NCI-H748 (cell line): ENCODE data around the gene RTN1.

Experiments
- DNase-seq: peaks from one replicate; lab custom pipeline; 2025; ENCODE audit not compliant: unreplicated experiment; lab: John Stamatoyannopoulos, UW

The RTN1 gene

GRCh38 chr14:59811815-59812214, 58.8 kb downstream of the RTN1 start:
- no peak for DNase-seq

GRCh38 chr14:59811073-59811472, 59.5 kb downstream of the RTN1 start:
- DNase-seq, result no peak

DNA sequence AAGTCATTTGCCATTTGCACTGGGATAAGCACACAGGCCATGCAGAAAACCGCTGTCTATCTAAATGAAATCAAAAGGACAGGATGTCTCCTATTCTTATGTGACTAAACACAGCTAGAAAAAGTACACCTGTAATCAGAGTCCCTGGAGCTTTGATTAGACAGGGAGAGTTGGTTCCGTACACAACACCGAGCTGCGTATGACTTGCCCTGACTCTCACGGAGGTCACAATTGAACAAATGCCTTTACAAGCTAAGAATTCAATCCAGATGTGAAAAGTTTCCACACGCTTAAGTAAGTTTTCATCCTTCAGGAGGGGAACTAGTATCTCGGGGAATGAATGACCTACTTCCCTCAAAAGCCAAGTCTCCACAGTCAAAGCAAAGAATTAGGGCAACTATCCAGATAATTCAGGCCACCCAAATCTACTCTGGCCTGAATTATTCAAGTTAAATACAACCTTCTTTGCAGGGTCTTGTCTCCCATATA, 67.5 kb downstream of the RTN1 start:
- DNase-seq, result no peak

DNA sequence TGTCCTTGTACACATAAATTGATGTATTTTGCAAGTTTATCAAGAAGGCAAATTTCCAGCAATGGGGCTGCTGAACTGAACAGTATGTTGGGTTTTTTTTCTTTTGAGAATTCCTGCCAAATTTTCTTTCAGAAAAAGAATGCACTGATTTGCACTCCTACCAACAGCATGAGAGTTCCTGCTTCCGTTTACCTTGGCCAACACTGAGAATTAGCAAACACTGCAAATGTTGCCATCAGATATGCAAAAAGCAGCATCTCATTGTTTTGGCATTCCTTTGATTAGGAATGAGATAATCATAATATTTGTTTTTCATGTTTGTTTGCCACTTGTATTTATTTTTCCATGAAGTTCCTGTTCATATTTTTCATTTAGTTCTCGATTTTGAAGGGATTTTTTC, 82.4 kb downstream of the RTN1 start:
- no peak for DNase-seq

DNA sequence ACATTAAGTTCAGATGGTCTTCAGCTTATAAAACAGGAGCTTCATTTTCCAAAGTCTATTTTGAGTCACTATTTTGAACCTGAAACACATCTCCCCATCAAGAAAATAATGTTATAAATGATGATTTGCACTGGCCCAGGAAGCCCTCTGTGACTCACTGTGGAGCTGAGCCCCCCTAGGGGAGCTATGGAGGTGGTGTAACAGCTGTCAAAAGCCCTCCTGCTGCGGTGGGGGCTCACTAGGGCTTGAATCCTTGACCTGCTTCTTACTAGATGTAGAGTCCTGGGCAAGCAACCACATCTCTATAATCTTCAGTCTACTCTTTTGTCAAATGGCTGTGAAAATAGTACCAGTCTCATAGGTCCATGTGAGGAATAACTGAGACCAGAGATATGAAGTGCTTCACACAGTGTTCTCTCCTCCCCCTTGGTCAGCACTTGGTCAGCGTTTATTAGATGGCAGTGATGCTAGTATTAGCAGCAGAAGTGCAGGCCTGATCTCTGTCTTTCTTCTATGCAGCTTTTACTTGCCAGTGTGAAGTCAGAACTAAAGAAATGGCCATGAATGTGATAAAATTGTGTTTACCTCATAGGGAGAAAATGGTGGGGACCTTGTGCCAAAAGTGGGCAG, 83.4 kb downstream of the RTN1 start:
- no peak for DNase-seq

DNA sequence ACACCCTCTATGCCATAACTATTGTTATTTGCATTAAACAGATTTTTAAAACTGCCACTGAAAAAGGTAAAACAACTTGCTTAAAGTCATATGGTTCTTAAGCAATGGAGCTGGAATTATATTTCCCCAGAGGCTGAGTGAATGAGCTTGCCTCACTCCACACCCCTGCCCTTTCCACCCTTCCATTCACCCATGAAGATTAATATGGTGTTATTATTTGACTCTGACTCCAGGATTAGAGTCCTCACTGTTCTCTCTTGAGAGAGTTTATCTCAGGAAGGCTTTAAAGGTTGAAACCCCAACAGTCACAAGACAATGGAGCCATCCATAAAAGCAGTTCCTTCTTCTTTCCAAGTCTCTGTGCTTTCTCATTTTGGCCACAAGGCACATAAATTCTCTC, 84.9 kb downstream of the RTN1 start:
- no peak for DNase-seq

GRCh38 chr14:59782760-59783159, 87.8 kb downstream of the RTN1 start:
- no peak for DNase-seq

- DNase-seq, result no peak
Measured at GRCh38 chr14:59777006-59777579, 93.5 kb downstream of the RTN1 start.

GRCh38 chr14:59776468-59776867, 94.1 kb downstream of the RTN1 start:
- no peak for DNase-seq

DNA sequence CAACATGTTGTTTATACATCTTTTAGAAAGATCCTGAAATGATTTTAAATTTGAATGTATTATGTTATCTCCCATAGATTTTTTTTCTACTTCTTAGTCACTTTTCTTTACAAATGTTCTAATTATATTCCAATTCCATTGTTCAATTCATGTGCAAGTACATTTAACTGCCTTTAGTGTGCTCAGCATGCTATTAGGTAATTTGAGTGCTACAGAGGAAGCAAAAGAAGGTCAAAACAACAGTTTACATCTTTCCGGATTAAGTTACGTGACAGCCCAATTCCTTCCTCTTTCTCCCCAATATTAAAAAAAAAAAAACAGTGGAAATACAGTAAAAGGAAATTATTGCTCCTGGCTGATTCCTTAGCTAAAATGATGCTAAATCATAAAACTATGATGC, 98.3 kb downstream of the RTN1 start:
- peak; percentile 72 for DNase-seq

- peak; percentile 94 for DNase-seq
Measured at GRCh38 chr14:59771577-59771976, 99.0 kb downstream of the RTN1 start.

DNA sequence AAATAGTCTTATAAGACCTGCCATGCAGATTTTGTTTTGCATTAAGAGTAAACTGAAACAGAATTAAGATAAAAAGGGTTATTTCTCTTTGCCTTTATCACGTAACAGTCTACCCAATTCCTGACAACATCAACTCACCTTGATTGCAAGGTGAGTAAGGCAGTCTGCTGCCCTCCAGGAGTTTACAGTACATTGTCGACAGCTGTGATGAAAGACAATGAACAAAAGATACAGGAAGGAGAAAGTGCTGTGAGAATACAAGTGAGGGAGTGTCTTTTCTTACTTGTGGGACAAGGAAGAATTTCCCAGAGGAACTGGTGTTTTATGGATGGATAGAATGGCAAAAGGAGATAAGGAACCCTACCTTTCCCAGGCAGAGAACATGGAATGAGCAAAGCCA, 101.0 kb downstream of the RTN1 start:
- no peak for DNase-seq

DNA sequence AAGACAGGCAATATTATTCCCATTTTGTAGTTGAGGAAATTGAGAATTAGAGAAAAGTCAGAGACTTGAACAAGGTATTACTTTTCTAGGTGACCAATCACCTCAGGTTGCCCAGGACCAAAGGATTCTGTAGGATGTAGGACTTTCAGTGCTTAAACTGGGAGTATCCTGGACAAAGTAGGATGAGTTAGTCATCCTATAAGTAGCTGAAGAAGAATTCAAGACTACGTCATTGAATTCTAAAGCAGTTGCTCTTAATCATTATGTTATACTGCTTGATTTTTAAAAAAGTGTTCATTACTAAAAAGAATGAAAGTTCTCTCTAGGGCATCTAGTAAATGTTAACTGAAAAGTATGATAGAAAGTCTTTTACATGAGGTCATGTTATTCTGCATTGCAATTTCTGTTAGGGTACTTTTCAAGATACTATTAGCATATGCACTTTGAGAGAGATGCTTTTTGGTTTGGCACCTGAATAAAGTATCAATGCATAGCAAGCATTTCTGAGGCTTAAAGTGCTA, 101.7 kb downstream of the RTN1 start:
- DNase-seq, result no peak

GRCh38 chr14:59761851-59762250, 108.7 kb downstream of the RTN1 start:
- DNase-seq, result no peak

DNA sequence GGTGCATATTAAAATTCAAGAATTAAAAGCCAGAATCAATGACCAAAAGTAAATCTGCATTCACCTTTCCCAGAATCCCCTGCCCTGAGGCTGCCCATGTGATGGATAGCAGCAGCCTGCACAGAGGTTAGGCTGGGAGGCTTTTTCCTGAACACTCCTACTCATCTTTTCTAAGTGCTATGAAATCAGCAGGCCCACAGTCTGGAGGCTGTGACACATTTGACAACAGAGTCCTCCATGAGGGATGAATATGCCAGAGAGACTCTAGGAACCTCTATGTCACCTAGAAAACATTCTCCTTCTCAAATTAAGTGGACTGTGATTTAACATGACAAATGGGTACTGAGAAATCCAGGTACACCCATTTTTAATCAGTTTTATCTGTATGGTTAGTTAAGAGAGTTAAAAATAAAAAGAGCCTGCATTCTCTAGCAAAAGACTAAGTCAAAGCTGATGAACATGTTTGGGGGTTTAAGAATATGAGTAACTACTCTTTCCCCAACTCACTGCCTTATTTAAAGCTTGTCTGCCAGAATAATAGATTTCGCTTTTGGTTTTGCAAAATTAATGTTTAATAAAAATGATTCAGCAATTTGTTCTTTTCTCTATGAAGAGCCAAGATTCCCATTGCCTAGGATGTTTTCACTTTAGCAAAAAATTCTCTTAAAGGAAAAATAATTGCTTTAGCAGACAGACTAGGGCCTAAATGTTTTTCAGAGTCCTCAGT, 115.0 kb downstream of the RTN1 start:
- DNase-seq, result no peak

DNA sequence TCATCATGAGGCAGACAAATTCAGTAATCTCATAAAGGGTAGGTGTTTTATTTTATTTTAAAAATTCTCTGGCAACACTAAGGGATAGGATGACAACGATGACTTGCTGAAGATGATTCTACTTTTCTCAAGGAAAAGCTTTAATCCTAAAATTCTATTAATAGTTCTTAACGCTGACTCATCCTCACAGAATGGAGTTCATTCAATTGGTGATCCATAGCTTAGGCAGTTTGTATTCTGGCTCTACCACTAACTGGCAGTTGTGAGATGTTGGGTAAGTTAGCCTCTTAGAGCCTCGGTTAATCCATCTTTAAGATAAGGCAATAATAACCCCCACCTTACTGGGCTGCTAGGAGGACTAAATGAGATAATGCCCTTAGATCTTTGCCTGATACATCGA, 116.3 kb downstream of the RTN1 start:
- no peak for DNase-seq

DNA sequence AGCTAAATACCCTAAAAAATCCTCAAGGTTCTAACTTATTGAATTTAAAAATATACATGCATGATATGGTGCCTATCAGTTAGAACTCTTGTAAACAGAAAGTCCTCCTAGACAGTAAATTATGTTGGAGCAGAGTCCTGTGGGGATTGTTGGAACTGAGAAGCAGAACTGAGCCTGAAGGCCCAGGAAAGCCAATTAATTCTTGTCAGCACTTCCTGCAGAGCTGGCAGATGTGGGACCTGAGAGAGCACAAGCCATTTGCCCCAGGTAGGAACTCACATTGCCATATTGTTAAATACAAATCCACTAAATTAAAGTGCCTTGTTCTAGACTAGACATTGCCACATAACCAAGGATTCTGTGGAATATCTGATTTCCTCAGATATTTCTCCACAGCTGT, 117.1 kb downstream of the RTN1 start:
- DNase-seq, result no peak

GRCh38 chr14:59751578-59751977, 119.0 kb downstream of the RTN1 start:
- DNase-seq, result no peak

DNA sequence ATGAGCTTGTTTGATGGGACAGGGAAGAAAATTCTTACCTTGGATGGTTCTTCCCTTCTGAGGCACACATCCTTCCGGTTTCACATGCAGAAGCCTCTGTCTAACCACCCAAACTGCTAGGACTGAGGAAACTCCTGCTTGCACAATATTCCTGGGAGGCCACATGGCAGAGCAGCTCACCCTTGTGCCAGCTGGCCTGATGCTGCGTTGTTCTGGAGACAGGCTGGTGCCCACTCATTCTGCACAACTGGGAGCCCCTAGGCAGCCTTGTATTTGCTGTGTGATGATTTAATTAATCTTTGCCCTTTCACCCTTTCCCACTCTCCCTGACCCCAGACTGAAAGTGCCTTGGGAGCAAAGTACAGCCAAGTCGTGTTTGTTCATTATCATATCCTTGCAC, 130.8 kb downstream of the RTN1 start:
- no peak for DNase-seq

DNA sequence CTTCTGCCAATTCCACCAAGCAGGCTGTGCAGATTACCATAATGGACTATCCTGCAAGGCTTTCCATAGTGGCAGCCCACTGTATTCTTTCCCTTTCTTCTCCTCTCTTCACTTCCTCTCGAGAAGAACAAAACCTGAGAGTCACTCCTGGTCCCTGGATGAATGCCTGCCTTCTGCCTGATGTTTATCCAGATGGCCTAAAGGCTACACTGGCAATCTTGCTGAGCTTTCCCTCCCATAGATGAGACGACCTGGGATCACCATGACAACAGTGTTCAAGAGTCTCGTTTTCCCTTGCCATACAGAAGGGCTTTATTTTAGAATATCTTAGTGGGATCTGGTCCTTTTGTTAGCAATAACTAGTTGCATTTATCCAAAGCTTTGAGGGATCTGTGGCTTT, 142.3 kb downstream of the RTN1 start:
- DNase-seq, result peak; percentile 90

DNA sequence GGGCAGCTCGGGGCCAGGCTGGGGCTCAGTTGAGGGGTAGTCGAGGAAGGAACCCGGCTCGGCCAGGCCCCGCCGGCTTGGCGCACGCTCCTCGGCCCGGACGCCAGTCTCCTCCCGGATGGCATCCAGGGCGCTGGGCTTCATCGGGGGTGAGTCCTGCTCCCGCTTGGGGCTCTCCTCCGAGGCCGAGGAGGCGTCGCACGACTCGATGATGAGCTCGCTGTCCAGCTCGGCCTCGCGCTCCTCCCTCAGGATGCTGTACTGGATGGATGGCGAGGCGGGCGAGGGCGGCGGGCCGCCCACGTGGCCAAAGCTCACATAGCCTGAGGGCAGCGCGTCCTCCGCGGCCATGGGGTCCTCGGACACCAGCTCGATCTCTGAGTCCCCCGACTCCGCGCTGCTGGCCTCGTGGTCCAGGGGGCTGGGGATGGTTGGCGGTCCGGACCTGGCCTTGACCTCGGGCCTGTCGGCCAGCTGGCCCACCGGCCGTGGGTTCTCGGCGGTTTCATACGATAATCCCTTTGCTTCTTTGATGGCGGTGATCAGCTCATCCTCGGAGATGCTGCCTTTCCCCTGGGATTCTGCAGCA, 143.4 kb downstream of the RTN1 start:
- DNase-seq, result no peak

DNA sequence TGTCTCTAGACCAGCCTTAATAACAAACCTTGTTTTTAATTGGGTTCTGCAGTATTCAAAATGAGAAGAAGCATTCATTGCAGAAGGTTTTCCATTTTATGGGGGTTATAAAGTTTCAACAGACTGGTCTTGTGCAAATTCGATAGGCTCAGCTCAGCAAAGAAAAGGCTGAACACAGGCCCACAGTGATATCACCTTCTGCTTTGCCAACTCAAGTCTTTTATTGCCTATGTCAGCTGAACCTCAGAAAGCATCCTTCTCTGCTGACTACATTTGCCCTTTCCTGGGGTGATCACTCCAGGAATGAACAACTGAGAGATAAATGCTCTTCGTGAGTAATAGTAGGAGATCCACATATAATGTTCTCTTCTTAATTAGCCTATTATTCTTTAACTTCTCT, 159.5 kb downstream of the RTN1 start:
- DNase-seq, result no peak
